Measurements from ENCODE around the gene OTX1. TPM values are rescaled to one million over a fixed set of nuclear protein-coding genes. Genes with fewer than 3 reads are reported as not detected.

OTX1 gene
- total and polyA plus RNA-seq, 10 of the 15 experiments (the other 5 are each of a cell fraction or from before 2014, with no cell fraction given): 0.04 to 0.67 (median 0.23) TPM; not detected in 2

GRCh38 chr2:63071664-63072063 lies 21.0 kb downstream of the OTX1 start:
- ChIA-PET CTCF (no interaction called here), SMC1A (ENCODE audit: uncharacterized antibody, unreplicated experiment) (no interaction called here), POLR2A (no interaction called here), RAD21 (ENCODE audit: unreplicated experiment) (no interaction called here)
- 53% methylated on average over 2 of the region's 2 CpGs for WGBS (ENCODE audit: insufficient coverage, insufficient replicate concordance, low lambda C conversion rate, missing lambda C conversion rate)
- Histone ChIP-seq H3K4me2 (ENCODE audit: control insufficient read depth, insufficient read depth) (no peak overlapping the region), H3K4me3 (no peak overlapping the region), H4K20me1 (ENCODE audit: control insufficient read depth, insufficient read depth) (no peaks in the 10 kb centered on the region), H3K79me2 (ENCODE audit: control insufficient read depth, insufficient read depth, low read length) (no peaks in the 10 kb centered on the region), H3K27me3 (replicated peaks in 1 of 2; ENCODE audit: control insufficient read depth in 2 of 2, insufficient read depth in 2 of 2, low read length in 1 of 2) (no peaks in the 10 kb centered on the region), H3K36me3 (ENCODE audit: control insufficient read depth in 2 of 2, insufficient read depth in 2 of 2, low read length in 1 of 2) (no peaks in the 10 kb centered on the region), H3K27ac (ENCODE audit: control insufficient read depth, insufficient read depth) (no peak overlapping the region), H3K9ac (ENCODE audit: control insufficient read depth, insufficient read depth, low read length) (no peak overlapping the region), H2AFZ (ENCODE audit: control insufficient read depth, low read depth, low read length) (no peak overlapping the region), H3K4me1 (ENCODE audit: control insufficient read depth, insufficient read depth, low read length) (no peaks in the 10 kb centered on the region), H3K9me3 (replicated peaks; ENCODE audit: control insufficient read depth, insufficient read depth, low read length) (no peaks in the 10 kb centered on the region)
- in situ Hi-C loops (cut with MboI): no loop called here
- intact Hi-C loops (cut with micrococcal nuclease; ENCODE audit: unreplicated experiment): no loop called here
- no peak for ATAC-seq
- DNase-seq (ENCODE audit: low read depth, low spot score): no peak
- FAIRE-seq: no peak
- BruUV-seq (replicated peaks): no TSS peak
- no peak for TF ChIP-seq CEBPZ (IDR thresholded peaks at IDR 0.05; ENCODE audit: low read depth, low read length)

DNA sequence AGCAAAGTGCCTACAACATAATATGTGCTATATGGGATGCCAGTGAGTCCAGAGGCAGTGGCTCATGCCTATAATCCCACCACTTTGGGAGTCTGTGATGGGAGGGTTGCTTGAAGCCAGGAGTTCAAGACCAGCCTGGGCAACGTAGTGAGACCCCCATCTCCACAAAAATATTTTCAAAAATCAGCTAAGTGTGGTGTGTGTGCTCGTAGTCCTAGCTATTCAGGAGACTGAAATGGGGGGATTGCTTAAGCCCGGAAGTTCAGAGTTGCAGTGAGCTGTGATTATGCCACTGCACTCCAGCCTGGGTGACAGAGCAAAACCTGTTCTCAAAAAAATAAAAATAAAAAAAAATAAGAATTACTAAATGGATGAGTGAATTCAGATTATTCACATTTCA lies 23.4 kb downstream of the OTX1 start:
- H3K4me2 ChIP-seq (ENCODE audit: control insufficient read depth, insufficient read depth): no peak overlapping the region
- no peaks in the 10 kb centered on the region for H4K20me1 ChIP-seq (ENCODE audit: control insufficient read depth, insufficient read depth)
- no peak for FAIRE-seq
- H3K36me3 ChIP-seq (ENCODE audit: control insufficient read depth in 2 of 2, insufficient read depth in 2 of 2, low read length in 1 of 2): no peaks in the 10 kb centered on the region
- ChIA-PET POLR2A (no interaction called here), CTCF (no interaction called here), RAD21 (ENCODE audit: unreplicated experiment) (no interaction called here), SMC1A (ENCODE audit: uncharacterized antibody, unreplicated experiment) (no interaction called here)
- intact Hi-C loops (cut with micrococcal nuclease; ENCODE audit: unreplicated experiment): no loop called here
- H2AFZ ChIP-seq (ENCODE audit: control insufficient read depth, low read depth, low read length): no peak overlapping the region
- H3K27ac ChIP-seq (ENCODE audit: control insufficient read depth, insufficient read depth): no peak overlapping the region
- H3K9ac ChIP-seq (ENCODE audit: control insufficient read depth, insufficient read depth, low read length): no peak overlapping the region
- WGBS (ENCODE audit: insufficient coverage, insufficient replicate concordance, low lambda C conversion rate, missing lambda C conversion rate): 44% methylated on average over 3 of the region's 3 CpGs
- no peaks in the 10 kb centered on the region for H3K27me3 ChIP-seq (replicated peaks in 1 of 2; ENCODE audit: control insufficient read depth in 2 of 2, insufficient read depth in 2 of 2, low read length in 1 of 2)
- in situ Hi-C loops (cut with MboI): no loop called here
- H3K4me1 ChIP-seq (ENCODE audit: control insufficient read depth, insufficient read depth, low read length): no peaks in the 10 kb centered on the region
- TF ChIP-seq TAF1 (IDR thresholded peaks at IDR 0.05; ENCODE audit: borderline replicate concordance, low read depth, low read length) (no peak), PAX8 (IDR thresholded peaks at IDR 0.05) (no peak), KLF5 (IDR thresholded peaks at IDR 0.05; ENCODE audit: partially characterized antibody) (no peak), CEBPZ (IDR thresholded peaks at IDR 0.05; ENCODE audit: low read depth, low read length) (no peak), BCL11A (IDR thresholded peaks at IDR 0.05; ENCODE audit: low read depth, low read length) (no peak), HCFC1 (IDR thresholded peaks at IDR 0.05; ENCODE audit: low read length) (no peak)
- H3K79me2 ChIP-seq (ENCODE audit: control insufficient read depth, insufficient read depth, low read length): no peaks in the 10 kb centered on the region
- no TSS peak for BruUV-seq (replicated peaks)
- no peak for ATAC-seq
- H3K4me3 ChIP-seq: no peak overlapping the region
- no peak for DNase-seq (ENCODE audit: low read depth, low spot score)
- no peaks in the 10 kb centered on the region for H3K9me3 ChIP-seq (replicated peaks; ENCODE audit: control insufficient read depth, insufficient read depth, low read length)
